GM21717 (cell line): ENCODE measurements around the gene LELP1.
"Not testable (repeated sequence)": the region's sequence is repeated elsewhere in the genome, so short reads cannot be mapped to it uniquely, and the experiment has no call there.

ENCODE experiments used
- ATAC-seq: cut with Tn5 transposase; IDR thresholded peaks from one replicate; pipeline ENCODE4 v1.9.1; 2021; ENCODE audit warnings: mild to moderate bottlenecking, moderate library complexity; ENCODE audit not compliant: unreplicated experiment

Gene LELP1

DNA sequence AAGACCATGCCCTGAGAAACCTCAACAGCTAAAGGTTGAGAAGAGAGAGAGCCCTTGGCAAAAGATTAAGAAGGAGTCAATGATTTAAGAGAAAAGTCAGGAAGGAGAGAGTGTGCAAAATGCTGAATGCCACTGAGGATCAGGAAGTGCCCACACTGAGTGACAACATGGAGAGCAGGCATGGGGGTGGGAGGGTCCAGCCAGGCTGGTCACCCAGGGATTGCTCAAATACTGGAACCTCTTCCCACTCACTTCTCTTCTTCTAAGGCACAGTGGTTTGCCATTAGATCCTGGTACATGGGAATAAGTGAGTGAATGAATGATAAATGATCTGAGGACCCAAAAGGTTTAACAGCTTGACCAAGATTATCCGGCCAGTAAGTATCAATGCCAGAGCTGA, 25.3 kb downstream of the LELP1 start:
- no peak for ATAC-seq

DNA sequence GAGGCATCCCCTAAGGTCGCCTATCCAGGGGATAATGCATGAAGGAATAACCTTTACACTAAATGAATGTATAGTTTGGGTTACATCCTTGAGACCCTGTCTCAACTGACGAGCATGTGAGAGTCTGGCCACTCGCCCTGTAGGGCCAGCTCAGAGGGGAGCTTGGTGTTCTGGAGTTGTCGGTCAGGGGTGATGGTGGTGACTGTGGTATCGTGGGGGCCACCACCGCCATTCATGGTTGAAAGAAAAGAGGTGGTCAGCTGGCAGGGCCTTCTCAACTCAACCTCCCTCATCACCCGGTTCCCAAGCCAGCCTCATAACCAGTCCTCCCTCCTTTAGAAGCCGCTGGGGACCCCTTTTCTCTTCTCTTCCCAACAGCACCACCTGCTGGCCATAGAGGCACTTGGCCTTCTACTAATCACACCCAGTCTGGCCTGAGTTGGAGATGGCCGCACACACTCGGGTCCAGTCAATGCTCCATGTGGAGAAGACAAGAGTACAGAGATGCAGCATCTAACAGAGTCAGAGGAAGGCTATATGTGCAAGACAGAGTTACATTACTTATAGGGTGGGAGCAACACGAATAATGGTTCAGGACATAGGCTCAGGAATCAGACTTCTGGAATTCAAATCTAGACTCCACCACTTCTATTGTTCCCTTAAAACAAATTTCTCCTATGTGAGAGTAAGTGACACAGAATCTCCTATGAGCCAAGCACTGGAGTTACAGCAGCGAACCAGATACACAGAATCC, 26.0 kb downstream of the LELP1 start:
- not testable (repeated sequence) for ATAC-seq

DNA sequence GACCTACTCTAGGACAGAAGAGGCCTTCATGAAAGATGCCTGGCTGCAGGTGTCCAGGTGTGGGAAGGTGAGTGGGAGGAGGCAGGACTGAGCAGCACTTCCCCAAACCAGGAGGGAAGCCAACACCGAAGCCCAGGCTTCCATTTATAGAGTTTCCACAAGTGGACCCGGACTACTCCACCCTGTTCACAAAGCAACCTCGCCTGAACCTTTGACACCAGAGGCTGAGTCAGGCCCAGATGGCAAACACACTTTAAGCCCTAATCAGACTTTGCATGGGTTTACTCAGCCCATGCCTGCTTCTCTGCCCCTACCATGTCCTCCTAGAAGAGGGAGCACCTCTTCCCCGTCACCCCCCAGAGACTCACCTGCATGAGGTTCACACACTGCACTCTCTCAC, 28.1 kb downstream of the LELP1 start:
- no peak for ATAC-seq

DNA sequence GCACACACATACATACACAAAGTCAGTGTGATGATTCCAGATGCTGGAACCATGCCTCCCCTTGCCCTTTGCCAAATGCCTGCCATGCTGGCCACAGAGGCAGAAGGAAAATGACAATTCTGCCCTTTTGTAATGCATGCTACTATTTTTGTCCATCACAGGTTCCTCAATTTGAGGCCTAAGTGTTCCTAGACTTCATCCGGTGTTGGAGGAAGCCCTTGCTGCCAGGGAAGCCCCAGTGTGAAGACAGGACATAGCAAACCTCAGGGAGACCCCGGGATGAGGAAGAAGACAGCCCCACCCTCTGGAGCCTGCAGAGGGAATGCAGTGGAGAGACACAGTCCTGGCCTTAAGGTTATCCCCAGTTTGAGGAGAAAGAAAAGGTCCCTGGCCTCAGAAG, 28.6 kb downstream of the LELP1 start:
- no peak for ATAC-seq

DNA sequence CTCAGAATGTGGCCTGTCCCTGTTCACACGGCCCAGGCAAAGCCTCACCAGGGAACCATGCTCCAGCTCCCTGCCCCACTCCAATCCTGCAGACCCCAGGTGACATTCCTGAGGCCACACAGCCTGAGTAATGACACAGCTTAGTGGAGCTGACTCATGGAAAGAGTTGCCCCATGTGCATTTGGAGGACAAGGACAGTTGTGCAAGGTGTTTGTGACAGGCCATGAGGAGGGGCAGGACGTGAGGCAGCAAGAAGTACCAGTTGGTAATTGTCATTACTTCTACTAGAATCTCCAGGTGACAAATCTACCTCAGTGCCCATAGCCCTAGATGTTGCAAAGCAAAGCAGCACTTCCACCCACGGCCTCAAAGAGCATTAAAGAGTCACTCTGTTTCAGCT, 29.3 kb downstream of the LELP1 start:
- ATAC-seq: no peak

DNA sequence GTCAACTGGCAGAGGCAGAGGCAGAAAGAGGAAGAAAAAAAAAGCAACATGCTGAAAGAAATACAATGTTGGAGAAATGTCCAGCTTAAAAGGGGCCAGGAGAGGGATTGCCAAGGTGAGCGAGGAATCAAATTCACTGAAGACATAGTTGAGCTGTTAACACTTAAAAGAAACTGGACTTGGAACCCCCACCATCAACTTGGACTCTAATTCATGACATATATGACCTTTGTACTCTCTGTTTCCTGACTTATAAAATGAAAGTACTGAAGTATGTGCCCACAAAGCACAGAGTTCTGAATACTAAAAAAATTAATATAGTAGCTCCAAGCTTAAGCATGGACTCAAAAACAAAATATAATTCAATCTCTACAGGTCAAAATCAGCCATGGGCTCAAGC, 30.2 kb downstream of the LELP1 start:
- ATAC-seq: no peak

DNA sequence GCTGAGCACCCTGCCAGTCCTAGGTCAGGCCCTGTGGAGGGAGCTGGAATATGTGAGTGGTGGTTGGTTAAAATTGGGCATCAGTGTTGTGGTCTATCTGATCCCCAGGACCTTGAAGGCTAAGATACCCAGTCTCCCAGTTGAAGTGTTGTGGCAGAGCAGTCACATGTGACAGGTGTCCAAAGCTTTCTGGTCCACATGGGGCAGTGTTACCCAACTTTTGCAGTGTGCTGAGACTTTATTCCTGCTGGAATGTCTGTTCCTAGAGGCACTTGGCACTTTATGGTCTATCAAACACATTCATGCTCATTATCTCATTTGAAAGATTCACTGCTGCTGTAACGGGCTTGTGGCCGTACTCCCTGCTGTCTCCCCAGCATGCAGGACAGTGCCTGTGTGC, 35.3 kb downstream of the LELP1 start:
- no peak for ATAC-seq

DNA sequence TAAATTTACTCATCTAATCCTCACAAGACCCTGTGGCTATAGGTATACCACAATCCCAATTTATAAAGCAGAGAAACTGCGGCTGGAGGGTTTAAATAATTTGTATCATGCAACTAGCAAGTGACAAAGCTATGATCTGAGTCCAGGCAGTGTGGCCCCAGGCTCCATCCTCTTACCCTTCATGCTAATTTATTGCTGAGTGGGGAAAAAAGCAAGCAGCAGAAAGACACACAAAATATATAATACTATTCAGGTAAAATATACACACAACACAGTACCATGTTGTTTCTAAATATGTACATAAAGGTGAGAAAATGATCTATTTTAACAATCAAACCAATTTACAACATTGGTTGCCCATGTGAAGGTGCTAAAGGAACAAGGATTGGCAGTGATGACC, 38.9 kb downstream of the LELP1 start:
- no peak for ATAC-seq

DNA sequence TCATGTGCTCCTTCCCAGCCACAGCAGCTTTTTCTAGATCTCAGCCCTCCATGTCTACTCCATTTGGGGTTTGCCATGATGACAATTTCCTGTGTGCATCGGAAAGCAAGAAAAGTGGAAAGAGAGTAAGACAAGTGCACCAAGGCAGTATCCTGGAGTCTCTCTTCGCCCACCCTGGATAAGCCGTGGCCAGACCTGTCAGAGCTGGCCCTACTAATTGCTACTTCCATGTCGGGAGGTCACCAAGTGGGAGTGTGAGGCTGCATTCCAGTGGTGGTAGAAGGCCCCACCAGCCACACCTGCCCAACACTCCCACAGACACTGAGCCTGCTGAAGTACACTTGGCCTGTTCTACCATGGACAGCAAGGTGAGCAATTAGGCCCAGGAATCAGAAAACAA, 42.2 kb downstream of the LELP1 start:
- no peak for ATAC-seq

DNA sequence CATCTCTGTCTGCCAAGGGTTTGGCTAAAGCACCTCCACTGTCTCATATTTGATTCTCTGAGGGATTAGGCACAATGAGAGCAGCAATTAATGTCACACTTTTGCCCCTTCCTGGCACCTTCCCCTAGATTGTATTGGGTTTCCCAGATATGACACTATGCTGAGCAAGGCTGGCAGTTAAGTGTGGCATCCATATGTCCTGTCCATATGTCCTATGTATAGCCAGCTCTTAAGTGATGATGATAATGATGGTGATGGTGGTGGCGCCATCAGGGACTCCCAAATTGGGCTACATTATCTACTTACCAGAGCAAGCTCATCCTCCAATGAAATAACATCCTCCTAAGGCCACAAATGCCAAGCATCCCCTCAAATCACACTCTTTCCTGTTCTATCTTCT, 42.8 kb downstream of the LELP1 start:
- ATAC-seq: no peak

DNA sequence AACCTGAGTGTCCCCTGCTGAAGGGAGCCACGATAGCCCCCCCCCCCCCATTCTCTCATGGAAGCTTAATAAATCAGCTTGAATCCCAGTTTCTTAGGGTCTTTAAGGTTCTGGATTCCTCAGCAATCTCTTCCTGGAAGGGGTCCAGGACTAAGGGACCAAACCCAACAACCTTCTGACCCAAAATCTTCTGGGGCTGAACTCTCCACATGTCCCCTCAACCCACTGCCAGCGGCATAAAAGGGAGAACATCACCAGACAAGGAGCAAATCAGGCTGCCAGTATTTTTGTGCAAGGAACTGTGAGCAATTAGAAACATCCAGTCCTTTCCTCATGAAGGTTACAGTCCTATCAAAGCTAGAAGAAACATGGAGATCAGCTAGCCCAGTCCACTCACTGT, 43.6 kb downstream of the LELP1 start:
- no peak for ATAC-seq

DNA sequence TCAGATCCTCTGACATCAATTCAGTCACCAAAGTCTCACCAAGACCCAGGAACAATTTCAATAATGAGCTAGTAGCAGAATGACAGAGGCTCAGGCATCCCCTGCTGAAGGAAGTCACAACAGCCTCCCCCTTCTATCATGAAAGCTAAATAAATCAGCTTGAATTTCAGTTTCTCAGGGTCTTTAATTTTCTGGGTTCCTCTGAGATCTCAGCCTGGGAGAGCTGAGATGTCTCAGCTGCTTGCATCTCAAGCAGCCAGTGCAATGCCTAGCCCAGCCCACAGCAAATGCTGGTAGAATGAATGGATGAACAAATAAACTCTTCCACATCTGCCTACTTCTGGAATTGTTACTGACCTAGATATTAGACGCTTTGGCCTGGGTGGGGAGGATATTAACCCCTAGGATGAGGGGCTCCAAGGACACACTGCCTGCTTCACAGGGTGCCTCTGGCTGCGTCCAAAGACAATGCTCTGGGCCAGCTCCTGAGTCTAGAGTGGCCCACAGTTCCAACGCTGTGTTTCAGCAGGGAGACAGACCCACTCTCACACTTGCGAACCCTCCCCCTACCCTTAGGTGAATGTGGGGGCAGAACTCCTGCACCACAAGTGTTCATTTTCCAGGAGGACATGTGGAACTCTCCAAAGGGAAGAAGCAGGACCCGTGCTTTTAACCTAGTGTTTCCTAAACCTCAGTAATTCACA, 45.1 kb downstream of the LELP1 start:
- ATAC-seq: no peak

DNA sequence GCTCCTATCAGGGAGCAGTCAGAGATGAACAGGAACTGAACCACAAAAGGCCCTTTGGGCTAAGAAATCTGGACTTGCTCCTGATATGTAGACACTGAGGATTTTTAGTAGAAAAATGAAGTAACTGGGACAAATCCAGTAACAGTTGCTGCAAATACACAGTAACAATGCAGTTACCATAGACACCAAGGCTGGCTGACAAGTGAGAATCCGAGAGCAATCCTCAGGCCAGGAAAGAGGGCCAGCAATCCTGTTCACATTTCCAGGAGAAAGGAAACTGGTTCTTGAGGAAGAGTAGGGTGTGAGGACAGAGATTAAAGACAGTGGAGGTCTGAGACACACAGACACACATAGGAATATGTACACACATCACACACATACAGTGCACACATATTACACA, 46.9 kb downstream of the LELP1 start:
- ATAC-seq: no peak

DNA sequence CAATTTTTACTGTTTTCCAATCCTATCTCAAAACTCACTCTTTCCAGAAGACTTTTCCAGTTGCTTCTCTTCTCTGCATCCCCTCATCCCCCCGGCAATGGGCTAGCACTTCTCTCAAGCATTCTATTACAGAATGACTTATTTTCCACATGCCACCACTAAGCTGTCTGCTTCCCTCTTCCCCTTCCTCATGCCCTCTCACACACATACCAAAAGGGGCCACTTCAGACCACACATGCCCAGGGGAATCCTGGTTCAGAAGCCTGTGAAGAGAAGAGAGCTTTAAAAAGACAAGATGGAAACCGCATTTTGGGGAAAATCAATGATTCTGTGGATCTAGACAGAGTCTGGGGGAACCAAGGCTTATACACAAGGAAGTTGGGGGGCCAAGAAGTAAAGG, 47.9 kb downstream of the LELP1 start:
- ATAC-seq: no peak

DNA sequence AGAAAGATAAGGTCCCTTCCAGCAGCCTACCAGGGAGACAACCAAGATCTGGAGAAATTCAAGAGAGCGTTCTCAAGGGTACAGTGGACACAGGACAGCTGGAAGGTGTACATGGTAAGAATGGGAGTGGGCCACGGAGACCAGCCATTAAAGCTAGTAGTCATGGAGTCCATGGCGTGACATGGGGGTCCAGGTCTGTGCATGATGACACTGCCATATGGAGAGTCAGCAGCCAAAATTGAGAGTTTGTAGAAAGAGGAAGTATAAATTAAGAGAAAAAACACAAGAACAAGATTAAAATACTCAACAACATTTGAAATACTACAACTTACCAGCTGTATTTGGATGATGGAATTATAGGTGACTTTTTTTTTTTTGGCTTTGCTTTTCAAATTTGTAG, 48.3 kb downstream of the LELP1 start:
- no peak for ATAC-seq

DNA sequence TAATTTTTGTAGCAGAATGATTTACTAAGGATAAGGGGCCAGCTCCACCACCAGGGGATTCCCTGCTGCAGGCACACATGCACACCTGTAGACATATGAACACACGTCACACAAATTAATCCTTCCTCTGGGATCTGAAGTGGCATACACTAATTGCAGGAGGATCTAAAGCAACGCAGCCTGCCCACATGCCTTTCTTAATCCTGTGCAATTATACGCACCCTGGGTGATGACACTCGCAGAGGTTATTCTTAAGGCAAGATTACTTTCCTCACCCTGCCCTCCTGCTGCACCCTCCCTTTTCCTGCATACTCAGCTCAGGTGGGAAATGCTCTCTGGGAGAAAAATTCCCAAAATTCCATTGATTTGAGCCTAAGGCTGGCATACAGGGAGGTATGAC, 48.8 kb downstream of the LELP1 start:
- ATAC-seq: no peak

DNA sequence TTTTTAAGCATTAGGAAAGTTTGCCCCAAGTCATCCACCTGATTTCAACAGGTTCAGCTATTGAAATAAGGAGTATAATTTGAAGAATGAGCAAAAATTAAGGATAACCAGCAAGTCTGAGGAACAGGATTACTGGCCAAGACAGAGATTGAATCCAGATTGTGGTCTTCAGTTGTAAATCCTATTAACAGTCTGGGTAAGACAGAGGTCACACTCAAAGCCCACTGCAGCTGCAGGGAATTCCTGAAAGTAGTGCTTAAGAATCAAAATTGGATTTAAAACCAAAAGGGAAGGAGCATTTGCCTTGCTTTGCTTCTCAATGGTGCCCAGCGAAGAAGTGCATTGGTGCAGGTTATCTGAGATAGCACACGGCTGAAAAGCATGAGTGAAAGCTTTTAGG, 49.8 kb downstream of the LELP1 start:
- no peak for ATAC-seq

DNA sequence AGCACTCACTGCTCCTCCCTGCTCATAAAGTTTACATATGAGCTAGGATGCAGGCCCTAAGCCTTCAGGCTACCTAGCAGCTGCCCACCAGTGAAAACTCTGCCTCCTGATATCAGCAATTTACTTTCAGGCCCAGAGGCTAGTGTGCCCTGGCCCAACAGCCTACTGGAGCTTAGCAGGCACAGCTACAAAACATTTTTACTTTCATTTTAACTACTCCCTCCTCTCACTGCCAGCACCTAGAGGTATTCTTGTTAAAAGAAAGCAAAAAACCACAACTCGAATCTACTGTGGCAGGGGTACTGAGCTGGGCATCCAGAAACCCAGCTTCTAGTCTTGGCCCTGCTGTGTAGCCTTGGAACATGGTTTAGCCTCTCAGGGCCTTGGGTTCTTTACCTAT, 50.5 kb downstream of the LELP1 start:
- peak; percentile 47 for ATAC-seq
